Cardiac fibroblast (primary cell): Measurements from ENCODE around the gene PUSL1.

Experiments
- DNase-seq, 2 donors: peaks; one replicate each; pipeline versions ENCODE4 v3.0.0 to v3.0.0-alpha.2; 2010; ENCODE audit warnings: low read depth in 2 of 2
- H3K4me3 ChIP-seq, 2 donors: replicated peaks in 1 of 2; 1 replicate in 1 of 2; 2 replicates in 1 of 2; pipeline ENCODE4 v1.5.1; 2011; ENCODE audit warnings: low read depth in 2 of 2, low read length in 2 of 2, mild to moderate bottlenecking in 2 of 2, moderate library complexity in 1 of 2
- TF ChIP-seq, protein P1 (sequence below): IDR thresholded peaks from one replicate; pipeline ENCODE4 v1.5.1; 2011; ENCODE audit warnings: low read depth, mild to moderate bottlenecking, low read length, inconsistent platforms

PUSL1 gene

DNA sequence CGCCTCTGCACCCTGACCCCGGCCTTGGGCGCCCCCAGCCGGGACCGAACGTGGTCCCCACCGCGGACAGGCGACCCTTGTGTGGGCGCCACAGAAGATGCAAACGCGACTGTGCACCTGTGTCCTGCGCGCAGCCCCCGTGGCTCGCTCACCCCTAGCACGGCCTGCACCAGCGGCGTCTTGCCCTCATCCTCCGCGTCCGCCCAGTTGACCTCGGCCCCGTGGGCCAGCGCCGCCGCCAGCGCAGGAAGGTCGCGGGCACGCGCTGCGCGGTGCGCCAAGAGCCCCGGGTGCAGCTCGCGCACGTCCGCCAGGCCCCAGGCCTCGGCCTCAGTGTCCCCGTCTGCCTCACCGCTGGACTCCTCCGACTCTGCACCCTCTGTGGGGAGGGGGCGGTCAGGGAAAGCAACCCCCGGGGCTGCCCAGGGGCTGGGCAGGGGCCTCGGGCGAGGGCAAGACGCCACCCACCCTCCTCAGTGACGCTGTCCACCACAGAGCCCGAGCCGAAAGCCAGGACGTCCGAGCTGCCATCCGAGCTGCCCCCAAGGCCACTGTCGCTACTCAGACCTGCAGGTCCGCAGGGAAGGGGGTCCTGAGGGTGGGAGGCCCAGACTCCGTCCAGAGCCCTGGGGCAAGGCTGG, 14.0 kb upstream of the PUSL1 start:
- no peak for DNase-seq
- no peak overlapping the region for H3K4me3 ChIP-seq

DNA sequence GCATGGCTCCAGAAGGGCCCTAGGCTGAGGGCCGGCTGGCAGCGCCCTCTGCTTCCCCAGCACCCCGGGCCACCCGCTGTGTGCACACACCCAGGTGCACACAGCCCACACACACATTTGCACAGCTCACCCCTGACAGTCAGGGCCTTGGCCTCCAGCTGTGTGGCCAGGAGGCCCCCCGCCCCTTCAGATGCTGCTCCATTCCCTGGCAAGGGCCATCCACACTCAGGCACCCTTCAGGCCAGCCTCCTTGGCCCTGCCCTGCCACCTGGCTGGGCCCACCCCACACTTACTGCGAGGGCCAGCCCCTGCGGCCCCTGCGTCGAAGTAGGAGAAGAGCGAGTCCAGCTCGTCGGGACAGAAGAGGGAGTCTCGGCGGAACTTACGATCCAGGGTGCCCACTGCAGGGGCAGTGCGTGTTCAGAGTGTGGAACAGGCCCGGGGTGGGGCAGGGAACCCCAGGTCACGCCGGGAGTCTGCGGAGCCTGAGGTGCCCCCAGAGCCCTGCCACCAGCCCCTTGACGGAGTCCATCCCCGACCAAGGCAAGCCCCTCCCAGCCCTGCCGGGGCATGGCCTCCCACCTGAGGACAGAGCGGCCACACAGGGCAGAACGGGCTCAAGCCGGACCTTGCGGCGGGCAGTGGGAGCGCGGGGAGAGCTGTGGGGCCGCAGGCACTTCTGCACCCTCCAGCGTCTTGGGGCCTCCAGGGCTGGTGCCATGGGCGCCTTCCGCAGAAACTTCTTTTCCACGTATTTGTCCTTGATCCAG, 13.1 kb upstream of the PUSL1 start:
- no peak overlapping the region for H3K4me3 ChIP-seq
- no peak for DNase-seq
- TF ChIP-seq, protein P1, sequence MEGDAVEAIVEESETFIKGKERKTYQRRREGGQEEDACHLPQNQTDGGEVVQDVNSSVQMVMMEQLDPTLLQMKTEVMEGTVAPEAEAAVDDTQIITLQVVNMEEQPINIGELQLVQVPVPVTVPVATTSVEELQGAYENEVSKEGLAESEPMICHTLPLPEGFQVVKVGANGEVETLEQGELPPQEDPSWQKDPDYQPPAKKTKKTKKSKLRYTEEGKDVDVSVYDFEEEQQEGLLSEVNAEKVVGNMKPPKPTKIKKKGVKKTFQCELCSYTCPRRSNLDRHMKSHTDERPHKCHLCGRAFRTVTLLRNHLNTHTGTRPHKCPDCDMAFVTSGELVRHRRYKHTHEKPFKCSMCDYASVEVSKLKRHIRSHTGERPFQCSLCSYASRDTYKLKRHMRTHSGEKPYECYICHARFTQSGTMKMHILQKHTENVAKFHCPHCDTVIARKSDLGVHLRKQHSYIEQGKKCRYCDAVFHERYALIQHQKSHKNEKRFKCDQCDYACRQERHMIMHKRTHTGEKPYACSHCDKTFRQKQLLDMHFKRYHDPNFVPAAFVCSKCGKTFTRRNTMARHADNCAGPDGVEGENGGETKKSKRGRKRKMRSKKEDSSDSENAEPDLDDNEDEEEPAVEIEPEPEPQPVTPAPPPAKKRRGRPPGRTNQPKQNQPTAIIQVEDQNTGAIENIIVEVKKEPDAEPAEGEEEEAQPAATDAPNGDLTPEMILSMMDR: no peak

More for the DNA sequence above, 14.0 kb upstream of the PUSL1 start:
- TF ChIP-seq, protein P1: no peak

DNA sequence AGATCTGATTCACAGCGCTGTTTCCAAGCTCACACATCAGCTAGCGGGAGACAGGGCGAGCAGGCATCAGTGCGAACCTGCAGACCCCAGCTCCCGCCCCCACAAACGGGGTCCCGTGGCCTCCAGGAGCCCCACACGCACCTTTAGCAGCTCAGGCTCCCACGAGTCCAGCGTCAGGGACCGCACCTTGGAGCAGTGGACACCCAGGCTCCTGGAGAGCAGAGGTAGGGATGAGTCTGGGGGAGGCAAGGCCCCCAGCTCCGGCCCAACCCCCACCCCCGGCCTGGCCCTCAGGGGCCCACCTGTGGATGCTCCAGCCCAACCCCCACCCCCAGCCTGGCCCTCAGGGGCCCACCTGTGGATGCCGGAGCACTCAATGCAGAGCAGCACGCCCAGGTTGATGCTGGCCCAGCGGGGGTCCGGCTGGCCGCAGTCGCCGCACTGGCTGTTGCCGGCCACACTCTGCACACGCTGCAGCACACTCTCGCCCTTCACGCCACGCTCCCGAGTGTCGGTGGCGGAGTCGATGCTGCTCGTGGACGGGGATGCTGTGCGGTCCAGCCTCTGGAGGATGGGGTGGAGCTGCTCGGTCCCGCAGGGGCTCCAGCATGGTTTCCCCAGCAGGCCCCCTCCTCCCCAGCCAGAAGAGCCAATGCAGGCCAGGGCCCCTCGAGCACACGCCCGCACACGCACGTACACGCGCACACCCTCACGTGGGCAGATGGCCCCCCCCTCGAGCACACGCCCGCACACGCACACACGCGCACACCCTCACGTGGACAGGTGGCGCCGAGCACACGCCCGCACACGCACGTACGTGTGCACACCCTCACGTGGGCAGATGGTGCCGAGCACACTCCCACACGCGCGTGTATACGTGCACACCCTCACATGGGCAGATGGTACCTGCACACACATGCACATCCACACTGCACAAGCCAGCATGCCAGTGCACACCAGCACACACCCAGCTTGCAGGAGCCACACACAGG, 12.0 kb upstream of the PUSL1 start:
- H3K4me3 ChIP-seq: no peak overlapping the region
- TF ChIP-seq, protein P1: no peak
- DNase-seq: no peak

DNA sequence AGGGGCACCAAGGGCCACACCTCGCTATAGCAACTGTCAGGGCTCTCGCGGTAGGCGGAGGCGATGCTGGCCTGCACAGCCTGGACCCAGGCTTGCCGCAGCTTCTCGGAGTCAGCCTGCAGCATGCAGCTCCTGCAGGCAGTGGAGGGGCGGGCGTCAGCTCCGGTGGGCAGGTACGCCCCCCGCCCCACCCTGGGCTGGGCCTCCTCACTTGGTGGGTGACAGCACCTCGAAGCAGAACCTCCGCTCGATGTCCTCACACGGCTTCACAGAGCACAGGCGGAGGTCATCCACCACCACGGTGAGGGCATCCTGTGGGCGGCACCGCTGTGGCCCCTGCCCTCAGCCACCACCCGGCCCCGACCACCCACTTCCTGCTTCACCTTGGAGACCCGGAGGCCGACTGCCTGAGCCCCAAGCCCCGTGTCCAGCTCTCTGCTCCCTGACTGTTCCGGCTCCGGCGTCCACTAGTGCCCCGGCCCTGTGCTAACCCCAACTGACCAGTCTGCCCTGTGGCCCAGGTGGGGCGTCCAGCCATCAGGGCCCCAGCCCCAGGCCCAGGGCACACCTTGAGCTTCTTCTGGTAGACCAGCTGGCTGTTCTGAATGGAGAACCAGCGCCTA, 10.5 kb upstream of the PUSL1 start:
- no peak for DNase-seq
- TF ChIP-seq, protein P1: no peak

DNA sequence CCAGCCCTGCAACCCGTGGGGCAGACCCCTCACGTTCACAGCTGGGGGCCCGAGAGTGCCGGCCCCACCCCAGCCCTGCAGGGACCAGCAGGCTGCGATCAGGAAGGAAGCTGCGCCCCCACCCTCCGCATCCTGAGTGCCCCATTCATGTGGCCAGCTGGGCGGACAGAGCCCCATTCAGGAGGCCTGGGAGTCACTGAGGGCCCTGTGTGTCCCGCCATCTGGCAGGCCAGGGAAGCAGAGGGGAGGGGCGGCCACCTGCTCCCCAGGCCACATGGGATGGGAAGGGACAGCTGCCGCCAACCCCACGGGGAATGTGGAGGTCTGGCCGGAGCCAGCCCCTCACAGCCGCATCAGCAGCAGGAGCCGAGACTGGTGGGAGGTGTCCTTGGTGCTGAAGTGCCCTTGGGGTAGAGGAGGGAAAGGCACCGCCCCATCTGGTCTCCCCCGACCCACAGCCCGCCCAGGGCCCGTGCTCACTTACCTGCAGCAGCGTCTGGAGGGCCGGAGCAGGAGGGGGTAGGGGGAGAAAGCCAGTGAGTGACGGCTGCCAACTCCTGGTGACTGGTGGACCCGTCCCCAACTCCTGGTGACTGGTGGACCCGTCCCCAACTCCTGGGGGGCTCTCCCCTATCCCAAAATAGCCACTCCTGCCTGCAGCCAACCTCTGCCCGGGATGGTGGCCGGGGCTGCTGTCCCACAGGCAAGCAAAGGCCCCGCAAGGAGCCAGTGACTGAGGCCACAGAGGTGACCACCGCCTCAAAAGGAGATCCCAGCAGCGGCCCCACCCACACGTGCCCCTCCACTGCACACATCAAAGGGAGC, 9.3 kb upstream of the PUSL1 start:
- H3K4me3 ChIP-seq: no peak overlapping the region

More for the DNA sequence above, 10.5 kb upstream of the PUSL1 start:
- no peak overlapping the region for H3K4me3 ChIP-seq

More for the DNA sequence above, 9.3 kb upstream of the PUSL1 start:
- TF ChIP-seq, protein P1: no peak
- DNase-seq: peak in 1 of 2 donors; percentile 22
